ENCODE results near the gene RADIL. TPM values are rescaled to one million over a fixed set of nuclear protein-coding genes. Genes with fewer than 3 reads are reported as not detected.

Gene RADIL
- total RNA-seq, 1 donor from 2014 or later: 4.0 TPM

DNA sequence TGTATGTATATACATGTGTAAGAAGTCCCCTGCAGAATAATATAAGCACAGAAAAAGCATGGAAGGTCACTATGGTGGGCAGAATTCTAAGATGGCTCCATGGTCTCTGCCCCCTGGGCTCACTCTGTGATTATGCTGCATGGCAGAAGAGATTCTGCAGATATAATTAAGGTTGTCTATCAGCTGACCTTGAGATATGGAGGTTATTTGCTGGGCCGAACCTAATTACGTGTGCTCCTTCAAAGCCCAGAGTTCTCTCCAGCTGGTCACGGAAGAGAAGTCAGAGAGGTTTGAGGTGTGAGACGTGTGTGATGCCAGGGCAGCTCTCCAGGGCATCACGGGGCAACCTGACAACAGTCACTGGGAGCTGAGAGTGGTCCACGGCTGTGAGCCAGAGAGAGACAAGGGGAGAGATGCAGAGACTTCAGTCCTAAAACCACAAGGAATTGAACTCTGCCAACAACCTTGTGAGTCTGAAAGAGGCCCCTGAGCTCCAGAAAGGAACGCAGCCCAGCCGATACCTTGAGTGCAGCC, 33.2 kb downstream of the RADIL start:
- Mint-ChIP-seq H3K9me3 (peaks cover 6% of the 10 kb centered on the region), H3K27ac (no peak overlapping the region), H3K4me3 (no peak overlapping the region), H3K4me1 (peaks cover 11% of the 10 kb centered on the region), H3K36me3 (peaks cover 5% of the 10 kb centered on the region), H3K27me3 (ENCODE audit: low read depth) (peaks cover 6% of the 10 kb centered on the region)
- TF ChIP-seq CTCF (IDR thresholded peaks at IDR 0.05; ENCODE audit: unreplicated experiment): no peak
- DNase-seq (ENCODE audit: low spot score in 2 of 2, unreplicated experiment in 2 of 2): no peak

- Mint-ChIP-seq H3K27ac (peak overlapping the region; percentile 60), H3K4me3 (no peak overlapping the region), H3K27me3 (ENCODE audit: low read depth) (peaks cover 11% of the 10 kb centered on the region), H3K36me3 (peaks cover 5% of the 10 kb centered on the region), H3K4me1 (peaks cover 11% of the 10 kb centered on the region), H3K9me3 (peaks cover 6% of the 10 kb centered on the region)
- TF ChIP-seq CTCF (IDR thresholded peaks at IDR 0.05; ENCODE audit: unreplicated experiment): no peak
- no peak for DNase-seq (ENCODE audit: low spot score in 2 of 2, unreplicated experiment in 2 of 2)
These were observed 34.1 kb downstream of the RADIL start for GRCh38 chr7:4849390-4849789.

DNA sequence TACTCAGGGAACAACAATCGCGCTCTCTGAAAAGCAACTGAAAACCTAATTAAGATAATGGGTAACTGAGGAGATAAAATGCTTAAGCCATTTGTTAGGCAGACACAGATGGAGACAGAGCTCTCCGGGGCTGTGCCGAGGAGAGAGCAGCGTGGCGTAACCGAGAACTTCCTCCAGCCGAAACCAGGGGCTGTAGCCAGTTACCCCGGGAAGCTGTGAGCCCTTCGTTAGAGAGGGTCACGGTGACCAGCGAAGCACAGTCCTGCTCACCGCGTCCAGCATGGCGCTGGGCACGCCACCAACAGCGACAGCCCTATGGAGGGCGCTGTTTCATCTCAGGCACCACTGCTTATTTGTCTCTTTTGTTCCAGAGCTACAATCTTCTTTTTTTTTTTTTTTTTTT, 37.8 kb downstream of the RADIL start:
- peaks cover 11% of the 10 kb centered on the region for H3K4me1 Mint-ChIP-seq
- H3K27ac Mint-ChIP-seq: no peak overlapping the region
- TF ChIP-seq CTCF (IDR thresholded peaks at IDR 0.05; ENCODE audit: unreplicated experiment): no peak
- peak overlapping the region; percentile 37 for H3K4me3 Mint-ChIP-seq
- no peaks in the 10 kb centered on the region for H3K9me3 Mint-ChIP-seq
- no peak for DNase-seq (ENCODE audit: low spot score in 2 of 2, unreplicated experiment in 2 of 2)
- peaks cover 11% of the 10 kb centered on the region for H3K27me3 Mint-ChIP-seq (ENCODE audit: low read depth)
- no peaks in the 10 kb centered on the region for H3K36me3 Mint-ChIP-seq

DNA sequence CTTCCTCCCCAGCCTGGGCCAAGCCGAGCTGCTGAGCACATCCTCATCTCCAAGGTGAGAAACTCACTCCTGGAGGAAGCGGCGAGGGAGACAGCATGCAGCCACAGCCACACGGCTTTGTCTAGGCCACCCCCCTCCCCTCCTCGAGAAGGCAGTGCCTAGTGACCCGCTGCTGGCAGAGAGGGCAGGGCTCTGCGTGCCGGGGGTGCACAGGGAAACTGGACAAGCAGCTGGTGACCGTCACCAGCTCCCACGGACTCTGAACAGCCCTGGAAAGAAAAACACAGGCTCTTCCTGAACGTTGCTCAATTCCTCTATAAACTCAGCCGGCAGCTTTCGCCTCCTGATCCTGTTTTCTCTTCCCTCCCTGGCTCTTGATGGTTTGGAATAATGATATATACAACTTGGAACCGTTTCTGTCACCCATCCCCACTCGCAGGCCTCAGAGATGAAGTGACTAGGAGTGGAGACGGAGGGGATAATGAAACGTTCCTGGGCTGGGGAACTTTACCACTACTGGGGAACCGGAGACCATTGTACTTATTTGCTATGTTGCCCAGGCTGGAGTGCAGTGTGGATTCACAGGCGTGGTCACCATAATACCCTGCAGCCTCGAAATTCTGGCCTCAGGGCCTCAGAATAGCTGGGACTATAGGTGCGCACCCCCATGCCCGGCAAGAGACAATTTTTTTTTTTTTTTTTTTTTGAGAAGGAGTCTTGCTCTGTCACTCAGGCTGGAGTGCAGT, 41.0 kb downstream of the RADIL start:
- H3K4me3 Mint-ChIP-seq: no peak overlapping the region

GRCh38 chr7:4841836-4842235, 41.7 kb downstream of the RADIL start:
- H3K36me3 Mint-ChIP-seq: no peaks in the 10 kb centered on the region
- peaks cover 3% of the 10 kb centered on the region for H3K4me1 Mint-ChIP-seq
- DNase-seq (ENCODE audit: low spot score in 2 of 2, unreplicated experiment in 2 of 2): no peak
- no peak for TF ChIP-seq CTCF (IDR thresholded peaks at IDR 0.05; ENCODE audit: unreplicated experiment)
- no peaks in the 10 kb centered on the region for H3K9me3 Mint-ChIP-seq
- H3K27me3 Mint-ChIP-seq (ENCODE audit: low read depth): peaks cover 11% of the 10 kb centered on the region
- no peak overlapping the region for H3K4me3 Mint-ChIP-seq
- no peak overlapping the region for H3K27ac Mint-ChIP-seq

More for the DNA sequence above, 41.0 kb downstream of the RADIL start:
- no peaks in the 10 kb centered on the region for H3K36me3 Mint-ChIP-seq
- peaks cover 11% of the 10 kb centered on the region for H3K27me3 Mint-ChIP-seq (ENCODE audit: low read depth)
- peaks cover 3% of the 10 kb centered on the region for H3K4me1 Mint-ChIP-seq
- peak overlapping the region; percentile 86 for H3K27ac Mint-ChIP-seq
- DNase-seq (ENCODE audit: low spot score in 2 of 2, unreplicated experiment in 2 of 2): no peak
- TF ChIP-seq CTCF (IDR thresholded peaks at IDR 0.05; ENCODE audit: unreplicated experiment): no peak
- no peaks in the 10 kb centered on the region for H3K9me3 Mint-ChIP-seq
